H1 (cell line): ENCODE data around the gene ABCF2. TPM values are rescaled to one million over a fixed set of nuclear protein-coding genes. Genes with fewer than 3 reads are reported as not detected.

ENCODE experiments used
- CREB1 ChIP-seq: IDR thresholded peaks from 2 replicates; pipeline ENCODE4 v1.6.1; 2012; ENCODE audit warnings: inconsistent platforms
- ZNF274 ChIP-seq: IDR thresholded peaks from 2 replicates; pipeline ENCODE4 v1.7.0; 2012; ENCODE audit warnings: low read length, borderline replicate concordance; ENCODE audit errors: extremely low read depth
- polyA plus RNA-seq, 7 experiments: library from polyadenylated mRNA; depleted of rRNA in 3 of 7; stranded (reverse) in 5 of 7; unstranded in 2 of 7; fragments of >200 nt in 5 of 7; fragments of 200-250 nt in 2 of 7; gene quantifications; 1 replicate in 5 of 7; 2 replicates in 1 of 7; 4 replicates in 1 of 7; pipeline versions ENCODE4 v1.2.1 to v1.2.3, GENCODE V29; 2011 to 2013; ENCODE audit warnings: missing spikeins in 2 of 7, mixed read lengths in 2 of 7
- total RNA-seq: library from RNA; stranded (reverse); fragmentation: NEBNext Ultra II Directional; extraction: Animal tissue kit (Norgen Biotek cat#: 25700); gene quantifications from 2 replicates; pipeline ENCODE4 v1.2.1, GENCODE V29; 2021

The ABCF2 gene
- total and polyA plus RNA-seq, 2 of the 8 experiments (the other 6 are each of a cell fraction or from before 2014, with no cell fraction given), result 28.0 to 55.0 TPM

- TF ChIP-seq ZNF274 (no peak), CREB1 (no peak)
These were observed 11.3 kb upstream of the ABCF2 start (continued) for GRCh38 chr7:151238190-151238810.
